ENCODE data around the gene NAA10.

Gene NAA10

DNA sequence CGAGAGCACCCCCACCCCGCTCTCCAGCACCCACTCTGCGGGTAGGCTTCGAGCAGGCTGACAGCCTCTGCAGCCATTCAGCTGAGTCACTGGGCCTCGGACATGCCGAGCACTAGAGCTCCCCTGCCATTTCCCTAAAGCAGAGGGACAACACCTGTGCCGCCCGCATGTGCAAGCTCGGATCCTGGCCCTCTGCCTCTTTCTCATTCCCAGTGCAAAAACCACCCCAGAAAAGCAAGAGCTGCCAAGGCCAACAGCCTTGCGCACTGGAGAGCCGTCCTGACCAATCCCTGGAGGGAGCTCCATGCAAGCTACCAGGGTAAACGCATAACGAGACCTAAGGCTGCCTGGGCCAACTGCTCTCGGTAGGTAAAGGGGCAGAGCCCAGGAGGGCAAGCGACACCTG, 31.4 kb upstream of the NAA10 start:
- peaks cover 12% of the 10 kb centered on the region for H3K4me1 ChIP-seq (ENCODE audit: insufficient read depth, low read length, poor library complexity, severe bottlenecking)

DNA sequence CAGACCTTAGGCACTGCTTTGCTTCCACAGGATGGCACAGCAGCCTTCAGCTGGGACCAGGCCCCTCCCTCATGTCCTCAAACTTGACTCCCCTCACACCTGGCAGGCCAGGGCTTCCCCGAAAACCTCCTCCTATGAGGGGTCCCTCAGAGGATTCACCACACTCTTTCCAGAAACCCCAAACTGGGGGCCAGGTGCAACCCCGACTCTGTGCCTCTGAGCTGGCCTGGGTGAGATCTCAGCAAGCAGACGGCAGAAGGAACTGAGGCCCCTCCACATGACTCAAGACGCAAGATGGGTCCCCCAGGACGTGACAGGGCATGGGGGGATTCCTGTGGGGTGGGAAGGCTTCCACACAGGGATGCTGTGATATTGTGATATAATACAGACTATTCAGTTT, 30.6 kb upstream of the NAA10 start:
- Histone ChIP-seq H3K9ac (ENCODE audit: low read depth, low read length, poor library complexity, severe bottlenecking) (no peak overlapping the region), H3K4me1 (ENCODE audit: insufficient read depth, low read length, poor library complexity, severe bottlenecking) (peaks cover 12% of the 10 kb centered on the region)

More for the DNA sequence above, 31.4 kb upstream of the NAA10 start:
- Histone ChIP-seq H3K36me3 (ENCODE audit: insufficient read depth, low read length) (peaks cover 33% of the 10 kb centered on the region; the same call in 1 of the 2 replicates), H3K4me2 (ENCODE audit: low read depth, low read length, poor library complexity, severe bottlenecking) (peak overlapping the region; percentile 97), H3K27me3 (ENCODE audit: insufficient read depth, low read length, poor library complexity, severe bottlenecking) (peaks cover 6% of the 10 kb centered on the region), H3K79me2 (ENCODE audit: insufficient read depth, low read length) (peaks cover 97% of the 10 kb centered on the region), H3K9me2 (replicated peaks; ENCODE audit: low read depth, low read length) (no peaks in the 10 kb centered on the region), H3F3A (ENCODE audit: low read depth) (peaks cover 5% of the 10 kb centered on the region; the same call in 1 of the 2 replicates), H4K20me1 (ENCODE audit: insufficient read depth, low read length, poor library complexity, severe bottlenecking) (peaks cover 72% of the 10 kb centered on the region), H2AFZ (ENCODE audit: low read length) (no peak overlapping the region), H3K9ac (ENCODE audit: low read depth, low read length, poor library complexity, severe bottlenecking) (peak overlapping the region; percentile 100), H3K9me3 (ENCODE audit: insufficient read depth, low read depth, low read length) (no peaks in the 10 kb centered on the region), H3K4me3 (ENCODE audit: low read length, poor library complexity, severe bottlenecking) (peak overlapping the region; percentile 96)
- TF ChIP-seq EZH2phosphoT487 (IDR thresholded peaks at IDR 0.05; ENCODE audit: borderline replicate concordance), result no peak
- TF ChIP-seq, protein P1, sequence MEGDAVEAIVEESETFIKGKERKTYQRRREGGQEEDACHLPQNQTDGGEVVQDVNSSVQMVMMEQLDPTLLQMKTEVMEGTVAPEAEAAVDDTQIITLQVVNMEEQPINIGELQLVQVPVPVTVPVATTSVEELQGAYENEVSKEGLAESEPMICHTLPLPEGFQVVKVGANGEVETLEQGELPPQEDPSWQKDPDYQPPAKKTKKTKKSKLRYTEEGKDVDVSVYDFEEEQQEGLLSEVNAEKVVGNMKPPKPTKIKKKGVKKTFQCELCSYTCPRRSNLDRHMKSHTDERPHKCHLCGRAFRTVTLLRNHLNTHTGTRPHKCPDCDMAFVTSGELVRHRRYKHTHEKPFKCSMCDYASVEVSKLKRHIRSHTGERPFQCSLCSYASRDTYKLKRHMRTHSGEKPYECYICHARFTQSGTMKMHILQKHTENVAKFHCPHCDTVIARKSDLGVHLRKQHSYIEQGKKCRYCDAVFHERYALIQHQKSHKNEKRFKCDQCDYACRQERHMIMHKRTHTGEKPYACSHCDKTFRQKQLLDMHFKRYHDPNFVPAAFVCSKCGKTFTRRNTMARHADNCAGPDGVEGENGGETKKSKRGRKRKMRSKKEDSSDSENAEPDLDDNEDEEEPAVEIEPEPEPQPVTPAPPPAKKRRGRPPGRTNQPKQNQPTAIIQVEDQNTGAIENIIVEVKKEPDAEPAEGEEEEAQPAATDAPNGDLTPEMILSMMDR (conservative IDR thresholded peaks at IDR 0.05; ENCODE audit: low read length), result no peak

DNA sequence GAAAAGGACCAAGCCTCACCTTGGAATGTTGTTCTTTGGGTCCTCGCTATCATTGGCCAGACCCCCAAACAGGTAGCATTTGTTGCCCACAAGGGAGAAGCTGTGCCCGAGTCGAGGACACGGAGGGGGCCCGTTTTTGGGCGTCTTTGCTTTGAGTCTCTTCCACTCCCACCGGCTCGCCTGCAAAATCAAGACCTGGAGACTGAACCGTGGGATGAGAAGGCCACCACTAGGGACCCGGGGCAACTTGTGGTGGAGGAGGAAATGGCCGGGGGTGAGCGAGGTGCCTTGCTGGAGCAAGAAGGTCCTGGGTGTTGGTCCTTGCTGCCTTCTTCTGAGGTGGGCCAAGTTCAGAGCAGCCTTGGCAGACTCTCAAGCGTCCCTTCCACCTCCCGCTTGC, 29.3 kb upstream of the NAA10 start:
- Histone ChIP-seq H3K79me2 (ENCODE audit: insufficient read depth, low read length) (peaks cover 82% of the 10 kb centered on the region), H3K9me2 (replicated peaks; ENCODE audit: low read depth, low read length) (no peaks in the 10 kb centered on the region), H3K27me3 (ENCODE audit: insufficient read depth, low read length, poor library complexity, severe bottlenecking) (no peaks in the 10 kb centered on the region), H3F3A (ENCODE audit: low read depth) (no peaks in the 10 kb centered on the region), H3K4me1 (ENCODE audit: insufficient read depth, low read length, poor library complexity, severe bottlenecking) (peaks cover 12% of the 10 kb centered on the region), H3K9me3 (ENCODE audit: insufficient read depth, low read depth, low read length) (no peaks in the 10 kb centered on the region), H3K9ac (ENCODE audit: low read depth, low read length, poor library complexity, severe bottlenecking) (no peak overlapping the region), H3K4me2 (ENCODE audit: low read depth, low read length, poor library complexity, severe bottlenecking) (no peak overlapping the region), H2AFZ (ENCODE audit: low read length) (no peak overlapping the region), H4K20me1 (ENCODE audit: insufficient read depth, low read length, poor library complexity, severe bottlenecking) (peaks cover 63% of the 10 kb centered on the region), H3K4me3 (ENCODE audit: low read length, poor library complexity, severe bottlenecking) (no peak overlapping the region), H3K36me3 (ENCODE audit: insufficient read depth, low read length) (peaks cover 55% of the 10 kb centered on the region; the same call in 1 of the 2 replicates)
- TF ChIP-seq EZH2phosphoT487 (IDR thresholded peaks at IDR 0.05; ENCODE audit: borderline replicate concordance), result no peak
- TF ChIP-seq, protein P1 (conservative IDR thresholded peaks at IDR 0.05; ENCODE audit: low read length), result no peak

More for the DNA sequence above, 30.6 kb upstream of the NAA10 start:
- Histone ChIP-seq H3K36me3 (ENCODE audit: insufficient read depth, low read length) (peaks cover 42% of the 10 kb centered on the region; the same call in 1 of the 2 replicates), H3K27me3 (ENCODE audit: insufficient read depth, low read length, poor library complexity, severe bottlenecking) (peaks cover 6% of the 10 kb centered on the region), H3F3A (ENCODE audit: low read depth) (no peaks in the 10 kb centered on the region), H2AFZ (ENCODE audit: low read length) (no peak overlapping the region), H4K20me1 (ENCODE audit: insufficient read depth, low read length, poor library complexity, severe bottlenecking) (peaks cover 72% of the 10 kb centered on the region), H3K9me2 (replicated peaks; ENCODE audit: low read depth, low read length) (no peaks in the 10 kb centered on the region), H3K79me2 (ENCODE audit: insufficient read depth, low read length) (peaks cover 94% of the 10 kb centered on the region), H3K4me3 (ENCODE audit: low read length, poor library complexity, severe bottlenecking) (peak overlapping the region; percentile 96), H3K9me3 (ENCODE audit: insufficient read depth, low read depth, low read length) (no peaks in the 10 kb centered on the region), H3K4me2 (ENCODE audit: low read depth, low read length, poor library complexity, severe bottlenecking) (peak overlapping the region; percentile 97)
- no peak for TF ChIP-seq EZH2phosphoT487 (IDR thresholded peaks at IDR 0.05; ENCODE audit: borderline replicate concordance)
- TF ChIP-seq, protein P1 (conservative IDR thresholded peaks at IDR 0.05; ENCODE audit: low read length), result no peak

All from Loucy (cell line).